K562 (cell line): ENCODE results near the gene USP35. TPM values are rescaled to one million over a fixed set of nuclear protein-coding genes. Genes with fewer than 3 reads are reported as not detected.
A peak's percentile ranks its signal among the peaks of the same experiment; 100 is the strongest.

ENCODE experiments used
- ATAC-seq: fragments of 200-7000 bp; cut with Tn5 transposase; 3 replicates; pipeline ENCODE4 v1.9.1; 2020; ENCODE audit warnings: moderate library complexity
- BruUV-seq: library from RNA; stranded (reverse); fragments of 400-500 nt; replicated peaks from 2 replicates; lab custom pipeline; 2021; lab: Mats Ljungman, UMichigan
- CTCF ChIA-PET: fragments of 300-600 bp; formaldehyde crosslinking; extraction: SDS; loops from one replicate; lab custom pipeline; 2021; ENCODE audit warnings: low intra/inter-chr PET ratio; lab: Yijun Ruan, JAX
- POLR2A ChIA-PET: fragments of 300-600, 350-650 bp; sonication (Branson Sonifier 250); formaldehyde crosslinking; extraction: SDS; loops from one replicate; lab custom pipeline; 2021; ENCODE audit warnings: antibody characterized with exemption, inconsistent platforms; lab: Yijun Ruan, JAX
- DNase-seq, 4 experiments: peaks; one replicate each; pipeline versions ENCODE4 v3.0.0 to v3.0.0-alpha.2; 2011 to 2018; ENCODE audit warnings: low spot score in 3 of 4, mixed read lengths in 3 of 4; ENCODE audit errors: extremely low read depth in 1 of 4
- FAIRE-seq: peaks from 2 replicates; lab custom pipeline; 2011; peaks lifted over from hg19 to GRCh38; lab: Jason Lieb, UNC
- H2AFZ ChIP-seq: 2 replicates; pipeline ENCODE4 v1.6.0; 2011; ENCODE audit warnings: low read depth, low read length, control low read depth, inconsistent platforms
- H3K27ac ChIP-seq: fragments of 200-600 bp; 3 replicates; pipeline ENCODE4 v1.8.0; 2011; ENCODE audit warnings: low read depth, mild to moderate bottlenecking, control low read depth, inconsistent platforms, low read length, moderate library complexity, mixed read lengths; ENCODE audit errors: extremely low read depth
- H3K27me3 ChIP-seq, 2 experiments: fragments of 300-600 bp in 1 of 2; 2 replicates in 1 of 2; 3 replicates in 1 of 2; pipeline versions ENCODE4 v1.6.0 to v1.8.0; 2011; ENCODE audit warnings: inconsistent platforms in 2 of 2, low read length in 2 of 2, mild to moderate bottlenecking in 1 of 2, mixed read lengths in 1 of 2, moderate library complexity in 1 of 2; ENCODE audit not compliant: control insufficient read depth in 2 of 2, insufficient read depth in 2 of 2
- H3K36me3 ChIP-seq: fragments of 300-600 bp; 3 replicates; pipeline ENCODE4 v1.8.0; 2011; ENCODE audit warnings: mild to moderate bottlenecking, low read length, inconsistent platforms; ENCODE audit not compliant: control insufficient read depth, insufficient read depth
- H3K4me1 ChIP-seq, 2 experiments: fragments of 200-600 bp in 1 of 2; replicated peaks in 1 of 2; 2 replicates in 1 of 2; 3 replicates in 1 of 2; pipeline versions ENCODE4 v1.5.1 to v1.8.0; 2011; ENCODE audit warnings: inconsistent platforms in 2 of 2, low read length in 2 of 2, mild to moderate bottlenecking in 1 of 2, mixed read lengths in 1 of 2, moderate library complexity in 1 of 2; ENCODE audit not compliant: control insufficient read depth in 2 of 2, insufficient read depth in 2 of 2
- H3K4me2 ChIP-seq: 2 replicates; pipeline ENCODE4 v1.6.1; 2011; ENCODE audit warnings: low read length, control low read depth, inconsistent platforms, mixed read lengths; ENCODE audit not compliant: insufficient read depth
- H3K4me3 ChIP-seq: fragments of 200-600 bp; sonication (generic), shearing (Covaris generic); 2 replicates; pipeline ENCODE4 v1.5.1; 2016; ENCODE audit warnings: control low read depth, inconsistent platforms
- H3K79me2 ChIP-seq: fragments of 200-600 bp; 3 replicates; pipeline ENCODE4 v1.8.0; 2011; ENCODE audit warnings: low read length, inconsistent platforms; ENCODE audit not compliant: control insufficient read depth, insufficient read depth
- H3K9ac ChIP-seq, 2 experiments: 2 replicates each; pipeline versions ENCODE4 v1.6.0 to v1.6.1; 2011; ENCODE audit warnings: low read depth in 2 of 2, low read length in 2 of 2, control low read depth in 1 of 2, inconsistent platforms in 1 of 2, mild to moderate bottlenecking in 1 of 2, mixed read lengths in 1 of 2; ENCODE audit not compliant: insufficient read depth in 1 of 2
- H3K9me1 ChIP-seq: one replicate; pipeline ENCODE4 v1.6.0; 2011; ENCODE audit warnings: inconsistent platforms, mild to moderate bottlenecking, low read length, moderate library complexity; ENCODE audit not compliant: control insufficient read depth, insufficient read depth
- H3K9me3 ChIP-seq: replicated peaks from 2 replicates; pipeline ENCODE4 v1.5.1; 2011; ENCODE audit warnings: low read depth, low read length, inconsistent platforms; ENCODE audit not compliant: control insufficient read depth, insufficient read depth
- H4K20me1 ChIP-seq: replicated peaks from 2 replicates; pipeline ENCODE4 v1.6.1; 2011; ENCODE audit warnings: low read length, inconsistent platforms, mixed read lengths; ENCODE audit not compliant: control insufficient read depth, insufficient read depth
- CTCF ChIP-seq, 3 experiments: IDR thresholded peaks in 2 of 3; conservative IDR thresholded peaks in 1 of 3; 2 replicates each; pipeline ENCODE4 v1.5.1; 2011 to 2012; ENCODE audit warnings: low read length in 3 of 3, mild to moderate bottlenecking in 3 of 3, control low read depth in 2 of 3, improper control_type of control experiment in 1 of 3, inconsistent platforms in 1 of 3, low read depth in 1 of 3, mixed read lengths in 1 of 3, moderate library complexity in 1 of 3; ENCODE audit not compliant: insufficient read depth in 2 of 3
- RAD21 ChIP-seq, 2 experiments: fragments of 250-450 bp in 1 of 2; fragments of 450-650 bp in 1 of 2; sonication (Bioruptor Pico) in 1 of 2; formaldehyde crosslinking in 1 of 2; IDR thresholded peaks in 1 of 2; conservative IDR thresholded peaks in 1 of 2; 2 replicates each; pipeline versions ENCODE4 v1.4.0 to v1.8.0; 2020 to 2022; ENCODE audit warnings: mild to moderate bottlenecking in 2 of 2, moderate library complexity in 1 of 2
- ZFP30 ChIP-seq: fragments of 250-450 bp; sonication (Bioruptor Pico); IDR thresholded peaks from 2 replicates; pipeline ENCODE4 v1.8.0; 2022; ENCODE audit warnings: moderate library complexity, mild to moderate bottlenecking, inconsistent platforms, borderline replicate concordance
- WGBS: fragments of 100-300 bp; shearing (Covaris generic); methylation state at CpG from one replicate; pipeline ENCODE4 v1.1.6; 2016; ENCODE audit warnings: low coverage, mixed read lengths; ENCODE audit not compliant: insufficient coverage; ENCODE audit errors: missing lambda C conversion rate; 5-methylcytosine and 5-hydroxymethylcytosine counted together
- in situ Hi-C: fragments of 300-500 bp; cut with MboI; formaldehyde crosslinking; loops from 4 replicates; pipeline ENCODE4 v1.15.0; 2018; ENCODE audit warnings: inconsistent platforms, mixed read lengths
- intact Hi-C: fragments of 100-400 bp; cut with micrococcal nuclease; formaldehyde crosslinking; loops from 2 replicates; pipeline ENCODE4 v1.14.2; 2022
- polyA plus RNA-seq, 8 experiments: library from polyadenylated mRNA; depleted of rRNA in 4 of 8; stranded (reverse) in 5 of 8; unstranded in 3 of 8; fragments of >200 nt; fragmentation: Nextera tagmentation in 2 of 8; fragmentation: Illumina TruSeq in 1 of 8; extraction: Ambion mirVana in 2 of 8; extraction: Trizol in 1 of 8; gene quantifications; 2 replicates each; pipeline versions ENCODE4 v1.2.1 to v1.2.3, GENCODE V29; 2011 to 2014; ENCODE audit warnings: inconsistent platforms in 1 of 8, missing spikeins in 1 of 8
- total RNA-seq, 7 experiments: library from RNA; depleted of rRNA in 6 of 7; stranded (reverse); fragments of >200 nt in 6 of 7; fragmentation: Illumina TruSeq in 2 of 7; extraction: Trizol in 2 of 7; gene quantifications; 2 replicates each; pipeline versions ENCODE4 v1.2.1 to v1.2.3, GENCODE V29; 2011 to 2021; ENCODE audit warnings: low replicate concordance in 1 of 7

Gene USP35
- total and polyA plus RNA-seq, 9 of the 15 experiments (the other 6 are each of a cell fraction or from before 2014, with no cell fraction given), result 0.01 to 4.8 (median 3.6) TPM

GRCh38 chr11:78149646-78150045, 39.1 kb upstream of the USP35 start:
- Histone ChIP-seq H3K27ac (no peak overlapping the region), H3K9me3 (no peaks in the 10 kb centered on the region), H3K4me3 (no peak overlapping the region), H4K20me1 (no peaks in the 10 kb centered on the region), H2AFZ (no peak overlapping the region), H3K4me1 (no peaks in the 10 kb centered on the region), H3K27me3 (no peaks in the 10 kb centered on the region), H3K79me2 (no peaks in the 10 kb centered on the region), H3K4me2 (no peak overlapping the region), H3K9ac (no peak overlapping the region), H3K9me1 (no peaks in the 10 kb centered on the region)
- no TSS peak for BruUV-seq
- 13% methylated on average over 1 of the region's 1 CpG for WGBS
- ATAC-seq, result peak; percentile 50; the same call in 2 of the 3 replicates
- FAIRE-seq, result no peak
- intact Hi-C loops, result loop anchor here (5.0 kb wide), 2 partner anchors 38 to 413 kb away; partner anchors contain the start of genes KCTD21 and USP35
- no peak for DNase-seq
- no peak for TF ChIP-seq ZFP30 (CRISPR knock-in tag)
- peak in 1 of 2 experiments; percentile 52; a peak in 2 of 4 replicates for TF ChIP-seq RAD21 (CRISPR knock-in tag; conservative IDR thresholded peaks at IDR 0.05 in 1 of 2, IDR thresholded peaks at IDR 0.05 in 1 of 2)
- TF ChIP-seq CTCF (IDR thresholded peaks at IDR 0.05 in 2 of 3, conservative IDR thresholded peaks at IDR 0.05 in 1 of 3; ENCODE audit: insufficient read depth in 2 of 3, low read depth in 1 of 3, low read length in 3 of 3), result peak in 1 of 3 experiments; percentile 38; a peak in 2 of 6 replicates
- TF ChIP-seq, all 486 proteins: peak for 2
- CTCF ChIA-PET, result interaction anchor here (0.6 kb wide), 1 partner anchor 415 kb away, joined by 3 read pairs; no protein-coding TSS in a partner anchor
- POLR2A ChIA-PET, result interaction anchor here (0.6 to 1.5 kb wide), 4 partner anchors 8 to 595 kb away, joined by 3 to 4 read pairs (median 3); partner anchors contain the start of gene ALG8
- H3K36me3 ChIP-seq, result no peaks in the 10 kb centered on the region
- in situ Hi-C loops, result no loop called here
